Body of pancreas (tissue), 4 donors: ENCODE data around the gene KRTAP4-9. TPM values are rescaled to one million over a fixed set of nuclear protein-coding genes. Genes with fewer than 3 reads are reported as not detected.
"Not testable (repeated sequence)": the region's sequence is repeated elsewhere in the genome, so short reads cannot be mapped to it uniquely, and the experiment has no call there.

Experiments used
- ATAC-seq: fragments of 150-250 bp; one replicate; pipeline ENCODE4 v1.9.1; 2016
- DNase-seq, 4 donors: peaks; one replicate each; pipeline ENCODE4 v3.0.0-alpha.2; 2019
- H3K27ac ChIP-seq, 4 donors: fragments of 200-600 bp; sonication (generic); 1 replicate in 3 of 4; 2 replicates in 1 of 4; pipeline versions ENCODE4 v1.5.1 to v1.6.1; 2016 to 2019; ENCODE audit warnings: mild to moderate bottlenecking in 1 of 4, mixed read lengths in 1 of 4, moderate library complexity in 1 of 4
- H3K27me3 ChIP-seq, 2 donors: fragments of 200-600 bp; sonication (generic); one replicate each; pipeline ENCODE4 v1.6.0; 2016; ENCODE audit warnings: mild to moderate bottlenecking in 1 of 2
- H3K36me3 ChIP-seq, 2 donors: fragments of 200-600 bp; sonication (generic); replicated peaks in 1 of 2; 2 replicates each; pipeline ENCODE4 v1.5.1; 2016; ENCODE audit warnings: low read depth in 2 of 2; ENCODE audit not compliant: insufficient read depth in 1 of 2
- H3K4me1 ChIP-seq: fragments of 200-600 bp; sonication (generic); one replicate; pipeline ENCODE4 v1.6.0; 2016
- H3K4me3 ChIP-seq, 2 donors: fragments of 200-600 bp; sonication (generic); 1 replicate in 1 of 2; 2 replicates in 1 of 2; pipeline ENCODE4 v1.5.1; 2016 to 2019
- H3K9me3 ChIP-seq, 3 donors: fragments of 200-600 bp; sonication (generic); 1 replicate in 2 of 3; 2 replicates in 1 of 3; pipeline ENCODE4 v1.5.1; 2016
- POLR2A ChIP-seq, 3 donors: fragments of 450-650 bp; IDR thresholded peaks; one replicate each; pipeline ENCODE4 v1.6.1; 2016; ENCODE audit warnings: antibody characterized with exemption in 3 of 3, mild to moderate bottlenecking in 2 of 3
- WGBS, 2 donors: methylation state at CpG; one replicate each; pipeline ENCODE4 v1.1.5; 2017; 5-methylcytosine and 5-hydroxymethylcytosine counted together
- intact Hi-C: fragments of 100-400 bp; cut with DNase I; formaldehyde crosslinking; loops from one replicate; pipeline ENCODE4 v1.15.1; 2023
- total RNA-seq, 2 donors: library from RNA; depleted of rRNA; stranded (reverse); fragments of >200 nt; gene quantifications; one replicate each; pipeline ENCODE4 v1.1.0, GENCODE V29; 2016
- TF ChIP-seq, protein P1 (sequence below), 7 experiments: fragments of 450-650 bp in 4 of 7; fragments of 200-600 bp in 3 of 7; sonication (generic) in 3 of 7; IDR thresholded peaks; one replicate each; pipeline ENCODE4 v1.5.1; 2016 to 2019; ENCODE audit warnings: antibody characterized with exemption in 7 of 7

KRTAP4-9 gene
- total RNA-seq, 2 donors from 2014 or later, result not detected

DNA sequence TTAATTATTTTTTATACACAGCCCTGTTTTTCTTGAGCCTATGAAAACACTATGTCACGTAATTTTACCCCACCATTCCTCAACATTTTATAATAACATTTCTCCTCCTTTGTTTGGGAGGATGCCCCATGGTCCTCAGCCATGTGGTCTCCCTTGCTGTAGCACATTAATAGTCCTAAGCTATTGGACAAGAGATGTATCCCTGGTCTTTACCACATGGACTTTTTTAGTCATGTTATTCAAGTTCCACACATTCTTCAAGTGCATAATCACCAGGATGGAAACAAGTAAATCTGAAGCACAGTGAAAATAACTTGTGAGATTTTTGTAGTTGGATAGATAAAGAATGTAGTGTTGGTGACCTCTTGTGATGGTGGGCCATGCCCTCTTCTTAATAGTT, 43.2 kb upstream of the KRTAP4-9 start:
- WGBS, 2 donors, result 54 to 65% methylated on average over 1 of the region's 1 CpG

DNA sequence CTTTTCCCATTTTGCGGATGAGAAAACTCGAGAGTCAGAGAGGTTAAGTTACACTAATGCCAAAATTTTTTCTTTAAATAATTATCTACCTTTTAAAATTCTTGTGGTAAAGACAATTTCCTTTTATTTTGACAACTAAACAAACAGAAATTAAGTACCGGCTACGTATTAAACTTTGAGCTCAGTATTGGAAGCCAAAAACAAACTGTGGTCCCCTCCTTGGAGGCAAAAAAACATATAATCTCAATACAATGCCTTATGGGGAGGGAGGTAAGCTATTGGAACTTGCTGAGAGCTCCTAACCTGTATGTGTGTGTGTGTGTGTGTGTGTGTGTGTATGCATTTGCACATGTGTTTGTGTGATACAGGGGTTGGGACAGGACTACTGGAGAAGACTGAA, 41.7 kb upstream of the KRTAP4-9 start:
- H3K9me3 ChIP-seq, result no peaks in the 10 kb centered on the region
- TF ChIP-seq, protein P1, sequence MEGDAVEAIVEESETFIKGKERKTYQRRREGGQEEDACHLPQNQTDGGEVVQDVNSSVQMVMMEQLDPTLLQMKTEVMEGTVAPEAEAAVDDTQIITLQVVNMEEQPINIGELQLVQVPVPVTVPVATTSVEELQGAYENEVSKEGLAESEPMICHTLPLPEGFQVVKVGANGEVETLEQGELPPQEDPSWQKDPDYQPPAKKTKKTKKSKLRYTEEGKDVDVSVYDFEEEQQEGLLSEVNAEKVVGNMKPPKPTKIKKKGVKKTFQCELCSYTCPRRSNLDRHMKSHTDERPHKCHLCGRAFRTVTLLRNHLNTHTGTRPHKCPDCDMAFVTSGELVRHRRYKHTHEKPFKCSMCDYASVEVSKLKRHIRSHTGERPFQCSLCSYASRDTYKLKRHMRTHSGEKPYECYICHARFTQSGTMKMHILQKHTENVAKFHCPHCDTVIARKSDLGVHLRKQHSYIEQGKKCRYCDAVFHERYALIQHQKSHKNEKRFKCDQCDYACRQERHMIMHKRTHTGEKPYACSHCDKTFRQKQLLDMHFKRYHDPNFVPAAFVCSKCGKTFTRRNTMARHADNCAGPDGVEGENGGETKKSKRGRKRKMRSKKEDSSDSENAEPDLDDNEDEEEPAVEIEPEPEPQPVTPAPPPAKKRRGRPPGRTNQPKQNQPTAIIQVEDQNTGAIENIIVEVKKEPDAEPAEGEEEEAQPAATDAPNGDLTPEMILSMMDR (IDR thresholded peaks at IDR 0.05), result no peak
- no peak for TF ChIP-seq POLR2A (IDR thresholded peaks at IDR 0.05)
- no peak overlapping the region for H3K4me3 ChIP-seq
- no peaks in the 10 kb centered on the region for H3K4me1 ChIP-seq
- H3K36me3 ChIP-seq, result no peaks in the 10 kb centered on the region
- DNase-seq (no peak), ATAC-seq (no peak)
- no peak overlapping the region for H3K27ac ChIP-seq
- intact Hi-C loops, result no loop called here
- 53 to 62% methylated on average over 4 of the region's 4 CpGs for WGBS, 2 donors
- H3K27me3 ChIP-seq, result no peaks in the 10 kb centered on the region

More for the DNA sequence above, 43.2 kb upstream of the KRTAP4-9 start:
- Histone ChIP-seq H3K4me3 (no peak overlapping the region), H3K36me3 (no peaks in the 10 kb centered on the region), H3K27me3 (no peaks in the 10 kb centered on the region), H3K4me1 (no peaks in the 10 kb centered on the region), H3K27ac (no peak overlapping the region), H3K9me3 (peaks cover 0 to 3% (median 0%) of the 10 kb centered on the region in 3 donors)
- intact Hi-C loops, result no loop called here
- TF ChIP-seq POLR2A (IDR thresholded peaks at IDR 0.05), result no peak
- TF ChIP-seq, protein P1 (IDR thresholded peaks at IDR 0.05), result no peak
- DNase-seq (no peak), ATAC-seq (no peak)

DNA sequence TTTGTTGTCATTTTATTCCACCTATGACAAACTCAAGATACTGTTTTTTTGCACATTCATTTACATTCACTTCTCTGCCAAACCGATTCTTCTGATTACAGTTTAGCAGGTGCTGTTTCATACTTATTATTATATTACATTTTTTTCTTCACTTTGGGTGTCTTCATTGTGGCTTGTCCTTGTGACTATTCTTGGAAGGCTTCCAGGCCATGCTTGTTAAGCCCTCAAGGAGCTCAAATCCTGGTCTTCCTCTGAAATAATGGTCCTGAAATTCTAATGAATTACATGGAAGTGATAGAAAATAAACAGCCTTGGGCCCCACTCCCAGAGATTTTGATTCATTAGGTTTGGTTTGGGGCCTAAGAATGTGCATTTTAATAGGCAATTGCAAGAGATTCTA, 40.9 kb upstream of the KRTAP4-9 start:
- Histone ChIP-seq H3K4me3 (no peak overlapping the region), H3K9me3 (no peaks in the 10 kb centered on the region), H3K27me3 (no peaks in the 10 kb centered on the region), H3K4me1 (no peaks in the 10 kb centered on the region), H3K27ac (no peak overlapping the region), H3K36me3 (no peaks in the 10 kb centered on the region)
- TF ChIP-seq, protein P1 (IDR thresholded peaks at IDR 0.05), result no peak
- no peak for TF ChIP-seq POLR2A (IDR thresholded peaks at IDR 0.05)
- ATAC-seq (no peak), DNase-seq (no peak)
- intact Hi-C loops, result no loop called here
- 64 to 74% methylated on average over 1 of the region's 1 CpG for WGBS, 2 donors

DNA sequence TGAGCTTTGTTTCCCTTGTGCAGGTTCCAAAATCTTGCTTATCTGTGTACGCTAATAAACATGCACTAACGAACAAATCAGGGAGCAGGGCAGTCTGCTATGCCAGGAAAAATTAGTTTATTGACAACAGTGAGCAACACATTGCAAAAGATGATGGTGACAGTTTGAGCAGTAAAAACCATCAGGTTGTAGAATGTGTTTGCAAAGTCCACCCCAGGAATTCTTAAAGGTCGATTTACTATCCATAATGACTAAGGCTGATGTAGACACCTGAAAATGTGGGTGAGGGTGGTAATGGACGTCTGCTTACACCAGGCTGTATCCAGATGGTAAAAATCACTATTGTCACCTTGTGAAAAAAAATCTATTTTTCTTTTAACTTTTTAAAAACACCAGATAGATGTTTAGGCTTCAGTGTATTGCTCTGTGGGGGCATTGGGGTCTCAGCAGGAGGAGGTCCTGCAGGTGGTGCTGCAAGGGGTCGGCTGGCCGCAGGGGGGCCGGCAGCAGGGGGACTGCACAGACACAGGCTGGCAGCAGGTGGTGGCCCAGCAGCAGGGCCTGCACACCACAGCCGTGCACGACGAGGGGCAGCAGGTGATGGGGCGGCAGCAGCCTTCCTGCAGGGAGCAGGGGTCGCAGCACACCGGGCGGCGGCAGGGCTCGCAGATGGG, 40.0 kb upstream of the KRTAP4-9 start:
- DNase-seq, H3K36me3 ChIP-seq, ATAC-seq, H3K4me3 ChIP-seq, intact Hi-C loops, H3K27me3 ChIP-seq, H3K9me3 ChIP-seq, H3K27ac ChIP-seq, H3K4me1 ChIP-seq: not testable (repeated sequence)
- 44 to 50% methylated on average over 6 to 7 of the region's 16 CpGs for WGBS, 2 donors

DNA sequence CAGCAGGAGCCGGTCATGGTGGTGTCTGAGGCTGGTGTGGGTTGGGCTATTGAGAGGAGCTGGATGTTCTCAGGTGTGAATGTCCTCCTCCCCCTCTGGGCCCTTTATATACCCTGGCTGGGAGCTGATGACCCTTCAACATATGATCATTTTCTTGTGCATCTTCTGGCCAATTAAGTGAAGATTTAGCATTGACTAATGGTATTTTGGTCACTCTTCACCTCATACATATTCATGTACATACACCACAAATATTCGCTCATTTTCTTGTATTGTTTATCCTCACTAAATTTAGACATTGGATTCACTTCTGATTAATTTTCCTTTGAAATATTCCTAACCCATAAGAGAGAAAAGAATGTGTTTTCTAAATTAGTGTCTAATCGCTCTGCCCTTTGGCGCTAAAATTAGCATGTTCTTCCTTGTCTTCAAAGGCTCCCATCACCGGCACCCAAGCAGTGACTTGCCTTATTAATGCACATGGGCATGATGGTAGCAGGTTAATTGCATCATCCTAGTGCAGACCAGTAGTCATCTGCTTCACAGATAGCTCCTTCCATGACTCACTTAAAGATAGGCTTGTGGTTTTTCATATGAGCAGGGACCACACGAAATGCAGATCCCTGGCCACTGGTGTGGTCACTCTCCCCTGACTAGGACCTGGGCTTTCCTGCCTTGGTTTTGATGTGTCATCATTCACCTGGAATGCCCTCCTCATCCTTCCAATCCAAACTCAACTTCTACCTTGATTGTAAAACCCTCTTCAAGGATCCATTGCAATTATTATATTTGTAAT, 39.2 kb upstream of the KRTAP4-9 start, which contains the start of gene KRTAP2-4:
Gene KRTAP2-4, minus strand, starts transcription at position 51 of the 796 bp plus-strand sequence. Its CDS starts 34 bp downstream, at position 17.
- ATAC-seq (no peak), DNase-seq (no peak)
- H3K9me3 ChIP-seq, result no peaks in the 10 kb centered on the region
- H3K27me3 ChIP-seq, result no peaks in the 10 kb centered on the region
- no peak within 1 kb of the TSS for H3K4me3 ChIP-seq
- H3K4me1 ChIP-seq, result no peaks in the 10 kb centered on the region
- intact Hi-C loops, result no loop called here
- TF ChIP-seq, protein P1 (IDR thresholded peaks at IDR 0.05), result no peak
- TF ChIP-seq POLR2A (IDR thresholded peaks at IDR 0.05), result no peak
- no peak within 1 kb of the TSS for H3K27ac ChIP-seq
- WGBS, 2 donors, result 82 to 89% methylated on average over 5 of the region's 6 CpGs
- H3K36me3 ChIP-seq, result no peaks in the 10 kb centered on the region
